ENCODE data around the gene ART1.
"Not testable (repeated sequence)": the region's sequence is repeated elsewhere in the genome, so short reads cannot be mapped to it uniquely, and the experiment has no call there.

Gene ART1, protein sequence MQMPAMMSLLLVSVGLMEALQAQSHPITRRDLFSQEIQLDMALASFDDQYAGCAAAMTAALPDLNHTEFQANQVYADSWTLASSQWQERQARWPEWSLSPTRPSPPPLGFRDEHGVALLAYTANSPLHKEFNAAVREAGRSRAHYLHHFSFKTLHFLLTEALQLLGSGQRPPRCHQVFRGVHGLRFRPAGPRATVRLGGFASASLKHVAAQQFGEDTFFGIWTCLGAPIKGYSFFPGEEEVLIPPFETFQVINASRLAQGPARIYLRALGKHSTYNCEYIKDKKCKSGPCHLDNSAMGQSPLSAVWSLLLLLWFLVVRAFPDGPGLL

GRCh38 chr11:3644817-3645235, at the start of gene ART1:
Gene ART1 (plus strand): TSS chr11:3645128. CDS start chr11:3659214, 14,086 bp downstream.
- ChIA-PET CTCF (no interaction called here), POLR2A (ENCODE audit: low non-redundant PET) (no interaction called here)
- no peak within 1 kb of the TSS for H3K27ac ChIP-seq
- no peak for DNase-seq (ENCODE audit: low spot score)
- TF ChIP-seq, protein P1, sequence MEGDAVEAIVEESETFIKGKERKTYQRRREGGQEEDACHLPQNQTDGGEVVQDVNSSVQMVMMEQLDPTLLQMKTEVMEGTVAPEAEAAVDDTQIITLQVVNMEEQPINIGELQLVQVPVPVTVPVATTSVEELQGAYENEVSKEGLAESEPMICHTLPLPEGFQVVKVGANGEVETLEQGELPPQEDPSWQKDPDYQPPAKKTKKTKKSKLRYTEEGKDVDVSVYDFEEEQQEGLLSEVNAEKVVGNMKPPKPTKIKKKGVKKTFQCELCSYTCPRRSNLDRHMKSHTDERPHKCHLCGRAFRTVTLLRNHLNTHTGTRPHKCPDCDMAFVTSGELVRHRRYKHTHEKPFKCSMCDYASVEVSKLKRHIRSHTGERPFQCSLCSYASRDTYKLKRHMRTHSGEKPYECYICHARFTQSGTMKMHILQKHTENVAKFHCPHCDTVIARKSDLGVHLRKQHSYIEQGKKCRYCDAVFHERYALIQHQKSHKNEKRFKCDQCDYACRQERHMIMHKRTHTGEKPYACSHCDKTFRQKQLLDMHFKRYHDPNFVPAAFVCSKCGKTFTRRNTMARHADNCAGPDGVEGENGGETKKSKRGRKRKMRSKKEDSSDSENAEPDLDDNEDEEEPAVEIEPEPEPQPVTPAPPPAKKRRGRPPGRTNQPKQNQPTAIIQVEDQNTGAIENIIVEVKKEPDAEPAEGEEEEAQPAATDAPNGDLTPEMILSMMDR (conservative IDR thresholded peaks at IDR 0.05; ENCODE audit: low read depth) = no peak

- H3K27ac ChIP-seq; POLR2A ChIA-PET (ENCODE audit: low non-redundant PET); DNase-seq (ENCODE audit: low spot score); CTCF ChIA-PET: not testable (repeated sequence)
These were observed 47.2 kb upstream of the ART1 start for GRCh38 chr11:3597743-3598142.

GRCh38 chr11:3600201-3600600, 44.7 kb upstream of the ART1 start:
- H3K27ac ChIP-seq; DNase-seq (ENCODE audit: low spot score); POLR2A ChIA-PET (ENCODE audit: low non-redundant PET); CTCF ChIA-PET: not testable (repeated sequence)

- CTCF ChIA-PET = no interaction called here
- no peak overlapping the region for H3K27ac ChIP-seq
- POLR2A ChIA-PET (ENCODE audit: low non-redundant PET) = no interaction called here
- no peak for DNase-seq (ENCODE audit: low spot score)
- TF ChIP-seq, protein P1 (conservative IDR thresholded peaks at IDR 0.05; ENCODE audit: low read depth) = no peak
These were observed 40.8 kb upstream of the ART1 start for GRCh38 chr11:3604167-3604566.

DNA sequence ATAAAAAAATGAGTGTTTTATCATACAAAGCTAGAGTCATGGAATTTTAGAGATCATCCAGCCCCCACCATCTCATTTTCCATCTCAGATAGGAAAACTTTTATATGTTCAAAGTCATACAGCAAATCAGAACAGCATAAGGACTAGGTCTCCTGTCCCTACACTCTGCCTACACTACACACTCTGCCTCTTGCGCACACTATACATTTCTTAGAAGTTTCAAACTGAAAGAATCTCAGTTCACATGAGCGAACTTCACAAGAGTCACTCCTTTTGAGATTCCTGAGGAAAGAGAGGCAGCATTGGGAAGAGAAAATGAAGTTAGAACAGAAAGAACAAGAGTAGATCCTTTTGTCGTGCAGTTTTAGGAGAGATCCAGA, 39.7 kb upstream of the ART1 start:
- no peak for DNase-seq (ENCODE audit: low spot score)
- TF ChIP-seq, protein P1 (conservative IDR thresholded peaks at IDR 0.05; ENCODE audit: low read depth) = no peak
- ChIA-PET POLR2A (ENCODE audit: low non-redundant PET) (no interaction called here), CTCF (no interaction called here)
- H3K27ac ChIP-seq = no peak overlapping the region

GRCh38 chr11:3605771-3606203, 39.1 kb upstream of the ART1 start:
- no peak for DNase-seq (ENCODE audit: low spot score)
- TF ChIP-seq, protein P1 (conservative IDR thresholded peaks at IDR 0.05; ENCODE audit: low read depth) = no peak
- POLR2A ChIA-PET (ENCODE audit: low non-redundant PET) = no interaction called here
- CTCF ChIA-PET = no interaction called here
- H3K27ac ChIP-seq = no peak overlapping the region

- no peak overlapping the region for H3K27ac ChIP-seq
- ChIA-PET CTCF (interaction anchor here (0.6 to 0.9 kb wide), 3 partner anchors 18 to 192 kb away, joined by 3 to 5 read pairs (median 3); no protein-coding TSS in a partner anchor), POLR2A (ENCODE audit: low non-redundant PET) (interaction anchor here (0.5 kb wide), 1 partner anchor 890 kb away, joined by 3 read pairs; no protein-coding TSS in a partner anchor)
- TF ChIP-seq, protein P1 (conservative IDR thresholded peaks at IDR 0.05; ENCODE audit: low read depth) = peak; percentile 68
- peak; percentile 38 for DNase-seq (ENCODE audit: low spot score)
These were observed 35.3 kb upstream of the ART1 start for GRCh38 chr11:3609416-3610265.

All from RWPE1 (cell line).